GM21619 (cell line): ENCODE results near the gene FNDC3B.
A peak's percentile ranks its signal among the peaks of the same experiment; 100 is the strongest.

ENCODE experiments used
- ATAC-seq: cut with Tn5 transposase; IDR thresholded peaks from one replicate; pipeline ENCODE4 v1.9.1; 2021; ENCODE audit not compliant: unreplicated experiment

Gene FNDC3B

DNA sequence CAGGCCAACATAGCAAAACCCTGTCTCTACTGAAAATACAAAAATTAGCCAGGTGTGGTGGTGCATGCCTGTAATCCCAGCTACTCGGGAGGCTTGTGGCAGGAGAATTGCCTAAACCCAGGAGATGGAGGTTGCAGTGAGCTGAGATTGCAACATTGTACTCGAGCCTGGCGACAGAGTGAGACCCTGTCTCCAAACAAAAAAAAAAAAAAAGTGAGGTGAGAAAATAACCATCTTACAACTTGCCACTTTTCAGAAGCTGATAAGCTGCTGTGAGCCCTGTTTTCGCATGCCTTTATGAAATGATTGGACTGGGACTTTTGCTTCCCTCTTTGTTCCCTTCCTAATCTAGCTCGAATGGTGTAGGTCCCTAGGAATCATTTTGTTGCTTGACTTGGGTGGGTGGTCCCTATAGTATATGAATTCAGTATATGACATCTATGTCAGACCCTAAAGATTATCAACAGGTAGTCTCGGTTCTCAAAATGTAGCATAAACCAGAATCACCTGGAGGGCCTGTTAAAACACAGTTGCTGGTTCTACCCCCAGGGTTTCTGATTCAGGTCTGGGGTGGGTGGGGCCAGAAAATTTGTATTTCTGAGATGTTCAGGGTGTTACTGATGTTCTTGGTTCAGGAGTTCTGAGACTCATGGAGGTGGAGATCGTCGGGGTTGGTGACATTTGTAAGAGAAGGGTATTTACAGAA, 107.9 kb downstream of the FNDC3B start:
- ATAC-seq: no peak

DNA sequence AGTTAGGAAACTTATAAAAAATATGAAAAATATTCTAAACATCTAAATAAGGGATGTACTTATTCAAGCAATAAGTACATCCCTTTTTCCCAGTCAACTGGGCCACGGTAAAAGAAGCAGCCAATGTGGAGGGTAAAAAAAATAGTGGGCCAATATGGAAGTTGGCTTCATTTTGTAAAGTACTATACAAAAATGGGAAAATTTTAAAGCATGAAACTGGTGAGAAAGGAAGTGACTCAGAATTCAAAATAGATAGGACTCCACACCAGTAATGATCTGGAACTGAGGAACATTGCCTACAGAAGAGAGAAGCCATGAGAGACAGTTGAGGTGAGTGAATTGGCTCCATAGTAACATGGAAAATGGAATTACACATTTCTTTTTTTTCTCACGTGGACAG, 108.9 kb downstream of the FNDC3B start:
- no peak for ATAC-seq

DNA sequence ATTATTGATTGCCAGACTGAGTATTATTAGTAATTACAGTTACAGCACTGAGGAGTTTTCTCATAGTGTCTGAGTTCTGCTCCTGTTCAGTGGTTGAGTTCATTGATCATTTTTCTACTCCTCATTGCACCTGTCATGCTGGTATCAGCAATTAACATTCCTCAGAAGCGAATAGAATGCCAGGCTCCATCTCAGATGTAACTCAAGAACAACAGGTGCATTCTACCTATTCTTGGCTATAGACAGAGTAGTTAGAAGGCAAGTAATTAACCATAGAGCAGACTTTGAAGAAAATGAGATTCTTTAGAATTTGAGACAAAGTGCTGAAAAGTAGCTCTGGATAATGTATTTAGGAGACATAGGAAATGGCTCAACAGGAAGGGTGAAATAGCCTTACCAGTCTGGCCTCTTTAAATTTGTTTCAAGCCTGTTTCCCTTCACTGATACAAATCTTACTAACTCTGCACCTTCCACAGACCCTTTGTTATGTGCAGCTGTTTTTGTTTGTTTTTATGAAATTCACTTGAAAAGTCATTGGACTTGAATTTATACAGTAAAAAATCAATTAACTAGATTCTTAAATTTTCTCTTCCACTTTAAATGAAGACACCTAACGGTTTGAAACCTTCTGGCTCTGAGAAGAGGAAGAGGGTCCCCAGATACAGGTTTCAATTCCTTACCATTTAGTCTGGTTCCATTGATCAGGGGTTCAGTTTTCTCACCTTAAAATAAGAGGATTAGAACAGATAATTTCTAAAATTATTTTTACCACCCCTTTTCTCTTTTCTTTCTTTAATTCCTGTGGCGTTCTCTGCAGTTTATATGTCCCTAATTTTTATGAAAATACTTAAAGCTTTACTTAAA, 109.6 kb downstream of the FNDC3B start:
- ATAC-seq: no peak

DNA sequence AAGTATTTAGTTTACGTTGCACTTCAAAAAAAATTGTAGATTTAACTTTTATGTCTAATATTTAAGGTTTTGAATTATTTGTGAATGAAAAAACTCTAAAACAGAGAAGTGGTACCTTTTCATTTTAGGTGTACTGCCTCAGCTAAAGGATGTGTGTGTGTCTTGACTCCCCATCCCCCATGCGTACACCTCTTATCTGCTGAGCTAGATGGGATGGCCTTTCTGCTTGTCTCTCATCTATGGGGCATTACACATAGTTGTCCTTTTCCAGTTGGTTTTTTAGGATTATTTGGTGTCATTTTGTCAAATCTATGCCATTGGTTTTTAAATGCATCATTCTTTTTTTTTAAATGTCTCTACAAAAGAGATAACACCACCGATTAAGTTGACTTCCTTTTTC, 110.9 kb downstream of the FNDC3B start:
- ATAC-seq: no peak

DNA sequence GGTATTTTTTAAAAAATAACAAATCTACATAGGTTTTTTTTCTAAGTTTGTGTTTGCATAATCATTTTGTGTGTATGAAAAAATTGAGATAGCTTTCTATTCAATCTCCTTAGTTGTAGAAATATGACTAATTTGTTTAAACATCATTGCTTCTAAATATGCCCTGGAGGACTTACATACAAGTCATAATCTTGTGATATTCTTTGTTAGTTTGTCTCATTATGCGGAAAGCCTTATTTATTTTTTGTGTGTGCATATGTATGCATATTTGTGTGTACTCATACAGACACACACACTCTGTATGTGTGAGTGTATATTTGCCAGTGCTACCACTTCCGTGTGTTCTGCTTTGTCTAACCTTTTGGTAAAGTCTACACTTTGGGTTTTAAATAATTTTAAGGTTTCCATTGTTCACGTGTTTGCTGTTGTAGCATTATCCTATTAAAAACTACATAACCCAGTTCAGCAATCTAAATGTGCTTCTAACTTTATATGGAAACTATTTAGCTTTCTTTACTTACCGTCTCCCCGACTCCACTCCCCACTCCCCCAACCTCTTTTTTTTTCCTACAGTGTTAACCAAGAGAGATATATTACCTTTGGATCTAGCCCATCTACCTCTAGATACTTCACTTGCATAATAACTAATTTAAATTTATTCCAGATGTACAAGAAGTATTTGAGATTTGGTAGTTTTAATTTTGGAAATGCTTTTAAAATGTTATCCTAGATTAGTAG, 111.7 kb downstream of the FNDC3B start:
- ATAC-seq: no peak

DNA sequence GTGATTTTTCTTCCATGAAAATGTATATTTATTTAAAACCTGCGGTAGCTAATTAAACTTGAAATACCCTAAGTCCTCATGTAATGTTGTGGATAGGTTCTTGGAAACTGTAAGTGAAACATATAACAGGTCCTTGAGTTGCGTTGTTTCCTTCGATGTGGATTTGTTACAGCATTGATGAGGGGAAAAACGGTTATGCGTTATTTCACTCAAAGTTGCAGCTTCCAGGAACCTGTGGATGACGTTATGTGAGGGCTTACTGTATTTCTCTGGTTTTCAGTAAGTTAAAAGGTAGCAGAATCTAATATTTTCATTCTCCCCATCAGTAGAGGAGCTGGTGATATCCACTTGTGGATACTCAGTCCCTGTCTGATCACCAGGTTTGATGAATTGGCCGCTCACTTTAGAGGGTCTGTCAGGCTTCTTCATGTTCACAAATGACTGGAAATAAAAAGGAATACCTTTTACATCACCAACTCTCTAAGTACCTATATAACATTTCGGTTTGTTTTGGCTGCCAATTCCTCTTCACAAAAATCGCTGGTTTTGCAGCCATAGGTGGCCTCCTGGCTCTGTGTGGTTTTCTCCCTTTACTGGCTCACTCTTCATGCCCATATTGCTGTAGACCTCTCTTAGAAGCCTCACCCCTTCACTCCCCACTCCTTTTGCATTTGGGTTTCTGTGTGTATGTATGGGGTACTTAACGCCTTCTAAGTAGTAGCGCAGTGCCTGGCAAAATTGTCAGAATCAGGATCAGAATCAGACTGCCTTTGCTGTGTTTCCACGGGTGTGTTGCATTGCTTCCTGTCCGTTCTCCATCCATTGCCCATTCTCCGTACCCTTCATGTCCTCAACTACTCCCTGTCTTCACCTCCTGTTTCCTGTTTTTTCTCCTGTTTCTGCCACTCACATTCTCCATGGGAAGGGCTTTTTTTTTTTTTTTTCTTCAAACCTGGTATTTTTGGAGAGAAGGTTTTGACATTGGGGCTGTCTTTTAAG, 112.6 kb downstream of the FNDC3B start:
- no peak for ATAC-seq

DNA sequence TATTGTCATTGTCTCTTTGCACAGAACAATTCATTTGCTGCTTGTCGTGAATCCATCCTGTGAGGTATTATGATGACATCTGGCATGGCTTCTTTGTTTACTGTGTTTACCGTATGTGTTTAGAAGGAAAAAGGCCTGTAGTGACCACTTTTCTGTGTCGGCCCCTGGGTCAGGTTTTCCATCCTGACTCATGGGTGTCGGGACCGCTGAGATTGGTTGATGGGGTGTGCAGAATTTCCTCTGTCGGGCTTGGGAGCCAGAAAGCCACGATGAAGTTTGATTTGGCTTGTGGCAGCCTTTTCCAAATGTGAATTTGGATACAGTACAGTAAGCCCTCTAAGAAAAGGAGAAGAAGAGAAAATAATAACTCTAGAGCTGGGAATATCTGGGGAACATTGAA, 113.5 kb downstream of the FNDC3B start:
- ATAC-seq: no peak

DNA sequence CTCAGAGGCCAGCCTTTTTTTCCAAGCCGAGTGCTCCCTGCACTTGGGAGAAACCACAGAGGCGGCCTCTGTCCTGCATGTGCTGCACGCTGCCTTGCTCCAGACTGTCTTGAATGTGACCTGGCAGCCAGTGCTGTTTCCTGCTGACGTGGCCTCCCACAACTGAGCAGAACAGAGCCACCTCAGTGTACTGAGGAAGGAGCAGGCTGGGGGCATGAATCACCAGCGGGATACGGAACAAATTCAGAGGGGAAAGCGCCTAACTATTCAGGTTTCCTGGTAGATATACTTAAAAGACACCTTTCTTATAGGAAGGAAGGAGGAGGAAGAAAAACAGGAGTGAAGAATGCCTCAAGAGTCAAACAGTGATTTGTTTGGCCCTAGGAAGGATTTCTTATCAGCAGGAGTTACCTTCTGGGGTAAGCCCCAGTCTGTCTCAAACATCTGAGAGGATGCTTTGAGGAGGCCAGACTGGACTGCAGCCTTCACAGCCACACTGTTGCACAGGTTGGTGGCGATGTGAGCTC, 114.0 kb downstream of the FNDC3B start:
- ATAC-seq: peak; percentile 53

DNA sequence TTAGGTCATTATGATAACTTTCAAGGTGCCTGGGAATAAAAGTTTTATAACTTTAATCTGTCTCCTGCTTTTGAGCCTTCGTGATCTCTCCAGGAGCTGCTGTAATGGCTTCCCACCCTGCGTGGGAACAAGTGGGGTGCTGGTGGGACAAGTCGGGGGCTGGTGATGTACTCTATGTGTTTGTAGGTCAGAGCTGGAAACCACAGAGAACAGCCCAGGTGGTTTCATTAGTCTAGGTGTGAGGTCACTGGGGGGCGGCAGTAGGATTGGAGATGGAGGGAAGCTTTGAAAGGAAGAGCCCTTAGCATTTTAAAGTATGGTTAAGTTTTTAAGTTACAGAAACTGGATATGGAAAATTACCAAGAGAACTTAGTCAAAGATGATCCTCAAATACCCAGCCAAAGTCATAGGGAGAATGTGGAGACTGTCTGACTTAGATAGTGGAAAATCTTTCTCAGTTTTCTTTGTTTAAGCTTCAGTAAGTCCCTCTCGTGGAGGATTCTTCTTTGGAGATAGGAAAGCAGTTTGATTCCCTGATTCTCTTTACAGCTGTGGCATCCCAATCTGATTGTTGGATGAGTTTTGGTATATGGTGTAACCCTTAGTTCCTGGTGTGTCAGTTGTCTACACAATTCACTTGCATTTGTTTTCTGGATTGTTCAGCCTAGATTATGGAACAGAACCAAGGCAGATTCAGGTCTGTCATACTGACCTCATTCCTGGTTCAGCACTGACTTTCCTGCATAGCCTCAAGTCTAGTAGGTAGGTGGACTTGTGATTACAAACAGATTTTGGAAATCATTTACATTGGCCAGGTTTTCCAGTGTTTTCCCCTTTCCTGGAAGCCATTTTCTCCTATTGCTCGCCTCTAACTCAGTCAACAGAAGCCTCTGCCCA, 115.6 kb downstream of the FNDC3B start:
- peak; percentile 67 for ATAC-seq

DNA sequence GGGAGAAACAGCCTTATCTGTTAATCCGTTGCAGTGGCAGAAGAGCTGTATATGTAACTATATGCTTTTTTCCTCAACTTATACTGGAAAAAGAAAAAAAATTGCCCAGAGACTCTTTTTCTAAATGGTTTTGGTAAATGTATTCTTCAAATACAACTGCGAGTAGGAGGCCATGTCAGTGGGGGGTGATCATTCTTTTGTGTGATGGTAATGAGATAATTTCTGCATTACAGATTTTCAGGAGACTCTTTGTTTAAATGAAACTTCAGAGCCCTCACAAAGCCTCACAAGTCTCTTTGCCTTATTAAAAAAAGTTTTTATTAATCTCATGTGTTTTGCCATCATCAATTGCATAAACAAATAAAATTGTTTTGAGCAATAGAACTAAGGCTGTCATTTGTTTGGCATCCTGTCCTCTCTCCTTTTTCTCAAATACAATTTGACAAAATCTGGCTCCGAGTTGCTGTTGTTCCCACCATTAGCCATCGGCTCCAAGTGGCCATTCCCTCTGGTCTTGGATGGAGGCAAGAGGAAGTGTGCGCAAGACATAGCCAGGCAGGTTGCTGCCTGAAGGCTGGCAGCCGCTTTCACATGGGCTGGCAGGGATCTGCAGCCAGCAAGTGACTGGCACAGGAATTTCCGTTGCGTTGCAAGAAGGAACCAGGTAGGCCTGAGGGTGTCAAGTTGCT, 116.7 kb downstream of the FNDC3B start:
- ATAC-seq: no peak

DNA sequence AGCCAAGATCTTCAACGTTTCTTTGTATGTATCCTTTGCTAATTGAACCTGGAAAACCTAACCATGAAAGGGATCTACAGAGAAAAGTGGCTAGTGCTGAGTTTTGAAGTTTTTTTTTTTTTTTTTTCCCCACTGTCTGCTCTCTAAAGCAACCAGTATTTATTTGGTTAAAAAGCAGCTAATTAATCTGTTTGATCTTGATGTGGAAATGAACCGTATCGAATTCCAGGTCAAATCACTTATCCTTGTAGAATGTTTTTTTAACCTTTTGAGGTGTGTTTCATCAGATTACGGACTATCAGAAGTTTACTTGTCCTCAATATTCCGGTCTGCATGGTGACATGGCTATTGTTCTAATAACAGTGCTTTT, 117.2 kb downstream of the FNDC3B start:
- ATAC-seq: no peak

DNA sequence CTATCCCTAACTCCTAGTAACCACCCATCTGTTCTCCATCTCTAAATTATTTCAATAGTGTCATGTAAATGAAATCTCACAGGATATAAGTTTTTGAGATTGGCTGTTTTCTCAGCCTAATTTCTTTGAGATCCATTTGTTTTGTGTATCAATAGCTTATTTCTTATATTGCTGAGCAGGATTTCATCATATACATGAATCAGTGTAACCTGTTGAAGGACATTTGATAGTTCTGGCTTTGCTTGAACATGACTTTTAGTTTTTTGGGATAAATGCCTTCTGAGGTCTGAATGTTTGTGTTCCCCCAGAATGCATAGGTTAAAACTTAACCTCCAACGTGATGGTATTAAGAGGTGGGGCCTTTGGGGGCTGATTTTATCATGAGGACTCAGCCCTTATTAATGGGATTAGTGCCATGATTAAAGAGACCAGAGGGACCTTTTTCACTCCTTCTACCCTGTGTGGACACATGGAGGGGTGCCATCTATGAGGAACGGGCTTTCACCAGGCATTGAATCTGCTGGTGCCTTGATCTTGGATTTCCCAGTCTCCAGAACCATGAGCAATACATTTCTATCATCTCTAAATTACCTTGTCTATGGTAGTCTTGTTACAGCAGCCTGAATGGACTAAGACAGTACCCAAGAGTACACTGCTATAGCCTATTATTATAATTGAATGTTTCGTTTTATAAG, 118.3 kb downstream of the FNDC3B start:
- no peak for ATAC-seq

DNA sequence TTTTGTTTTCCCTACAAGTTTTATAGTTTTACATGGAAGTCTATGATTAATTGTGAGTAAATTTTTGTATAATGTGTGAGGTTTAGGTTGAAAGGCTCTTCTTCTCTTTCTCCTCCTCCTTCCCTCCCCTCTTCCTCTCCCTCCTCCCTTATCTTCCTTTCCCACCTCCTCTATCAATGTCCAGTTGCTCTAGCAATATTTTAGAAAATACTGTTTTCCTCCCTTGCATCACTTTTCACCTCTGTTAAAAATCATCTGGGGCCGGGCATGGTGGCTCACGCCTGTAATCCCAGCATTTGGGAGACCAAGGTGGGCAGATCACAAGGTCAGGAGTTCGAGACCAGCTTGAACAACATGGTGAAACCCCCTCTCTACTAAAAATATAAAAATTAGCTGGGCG, 119.4 kb downstream of the FNDC3B start:
- ATAC-seq: no peak

DNA sequence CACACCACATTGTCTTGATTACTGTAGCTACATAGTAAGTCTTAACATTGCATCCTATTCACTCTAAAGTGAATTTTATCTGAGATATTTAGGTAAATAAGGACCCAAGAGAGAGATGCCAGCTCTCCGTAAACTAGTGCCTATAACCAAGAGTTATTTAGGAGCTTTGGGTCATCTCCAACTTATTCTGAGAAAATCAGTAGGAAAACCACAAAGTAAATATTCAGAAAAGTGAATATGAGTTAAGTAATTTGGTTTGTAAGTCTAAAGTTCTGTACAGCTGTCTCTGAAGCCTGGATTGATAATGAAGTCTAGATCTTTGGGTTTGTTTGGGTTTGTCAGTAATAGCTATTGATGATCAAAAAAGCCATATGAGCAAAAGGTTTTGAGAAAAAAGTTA, 120.0 kb downstream of the FNDC3B start:
- no peak for ATAC-seq

DNA sequence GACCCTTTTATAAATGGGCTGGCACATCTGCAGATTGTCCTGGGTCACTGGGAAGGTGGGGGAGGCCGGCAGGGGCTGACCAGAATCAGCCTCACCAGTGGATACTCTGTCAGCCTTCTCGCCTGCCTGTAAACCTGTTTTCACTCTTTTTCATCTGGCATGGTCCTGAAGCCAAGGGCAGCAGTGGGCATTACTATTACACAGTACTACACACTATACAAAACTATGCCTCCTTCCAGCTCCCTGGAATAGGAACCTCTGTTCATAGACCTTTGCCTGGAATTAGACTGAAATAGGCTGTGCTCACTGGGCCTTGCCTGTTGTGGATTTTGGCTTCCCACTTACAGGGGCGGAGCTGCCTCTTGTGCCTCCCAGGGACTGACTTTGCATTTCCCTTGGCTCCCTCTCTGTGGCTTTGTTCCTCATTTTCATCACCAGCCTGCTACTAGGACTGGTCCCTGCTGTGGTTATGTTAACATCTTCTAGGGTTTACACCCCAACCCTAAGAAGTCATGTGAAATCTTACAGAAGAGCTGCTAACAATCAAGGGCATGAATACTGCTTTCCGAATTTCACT, 120.7 kb downstream of the FNDC3B start:
- ATAC-seq: no peak

DNA sequence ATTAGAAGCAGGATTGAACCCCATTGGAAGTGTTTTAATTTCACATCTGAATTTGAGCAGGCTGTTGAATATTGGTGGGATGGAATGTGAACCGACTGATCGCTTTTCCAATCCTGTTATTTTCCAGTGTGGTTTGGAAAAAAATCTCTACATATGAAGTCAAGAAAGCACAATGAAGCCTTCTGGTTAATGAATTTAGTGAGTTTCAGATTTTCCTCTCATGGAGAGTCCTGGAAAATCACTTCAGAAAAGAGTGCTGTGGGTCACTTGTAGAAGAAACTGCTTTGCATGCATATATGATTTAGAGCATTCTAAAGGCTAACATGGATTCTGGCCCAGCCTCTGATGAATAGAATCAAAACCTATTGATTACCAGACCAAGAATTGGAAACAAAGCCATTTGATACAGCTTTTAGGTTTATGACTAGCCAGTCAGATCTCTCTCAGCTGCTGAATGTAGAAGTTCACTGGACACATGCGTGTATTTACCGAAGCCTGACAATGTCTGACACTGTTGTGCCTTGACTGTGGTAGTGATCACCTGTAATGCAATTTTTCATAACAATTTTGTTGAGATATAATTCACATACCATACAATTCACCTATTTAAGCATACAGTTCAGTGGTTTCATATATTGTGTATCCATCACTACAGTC, 121.9 kb downstream of the FNDC3B start:
- no peak for ATAC-seq

DNA sequence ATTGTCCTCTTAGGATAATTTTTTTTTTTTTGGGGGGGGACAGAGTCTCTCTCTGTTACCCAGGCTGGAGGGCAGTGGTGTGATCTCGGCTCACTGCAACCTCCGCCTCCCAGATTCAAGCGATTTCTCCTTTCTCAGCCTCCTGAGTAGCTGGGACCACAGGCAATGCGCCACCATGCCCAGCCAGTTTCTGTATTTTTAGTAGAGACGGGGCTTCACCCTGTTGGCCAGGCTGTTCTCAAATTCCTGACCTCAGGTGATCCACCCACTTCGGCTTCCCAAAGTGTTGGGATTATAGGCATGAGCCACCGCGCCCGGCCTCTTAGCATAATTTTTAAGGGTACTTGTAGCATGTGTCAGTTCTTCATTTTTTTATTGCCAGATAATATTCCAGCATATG, 122.6 kb downstream of the FNDC3B start:
- ATAC-seq: no peak
